HG02852 (cell line): ENCODE results near the gene PTPRZ1.

ENCODE experiments used
- ATAC-seq: cut with Tn5 transposase; IDR thresholded peaks from one replicate; pipeline ENCODE4 v1.9.1; 2021; ENCODE audit warnings: mild to moderate bottlenecking, moderate library complexity; ENCODE audit not compliant: unreplicated experiment

PTPRZ1 gene

GRCh38 chr7:122100021-122100420, 227.1 kb downstream of the PTPRZ1 start:
- no peak for ATAC-seq

- ATAC-seq = no peak
Measured at GRCh38 chr7:122103064-122103463, 230.1 kb downstream of the PTPRZ1 start.
